Measurements from ENCODE around the gene HABP4. TPM values are rescaled to one million over a fixed set of nuclear protein-coding genes. Genes with fewer than 3 reads are reported as not detected.

The HABP4 gene
- polyA plus RNA-seq, 2 of the 4 experiments (the other 2 are of a cell fraction) = 12.4 to 12.8 TPM

DNA sequence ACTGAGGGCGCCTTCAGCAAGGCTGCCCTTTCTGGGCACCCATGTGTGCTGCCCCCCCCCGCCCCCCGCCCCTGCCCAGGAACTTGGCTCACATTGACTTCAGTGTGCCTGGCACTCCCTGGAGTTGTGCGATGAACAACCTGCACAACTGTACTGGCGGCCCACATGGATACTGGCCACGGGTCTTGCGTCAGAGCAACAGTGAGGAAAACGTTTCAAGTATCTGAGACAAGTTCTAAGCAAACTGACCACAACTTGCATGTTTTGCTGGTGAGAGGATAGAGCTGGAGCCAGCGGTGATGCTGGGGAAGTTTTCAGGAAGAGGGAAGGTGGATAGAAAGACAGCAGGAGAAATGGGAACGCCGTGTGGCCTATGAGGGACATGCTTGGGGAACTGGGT is 45.4 kb downstream of the HABP4 start:
- Histone ChIP-seq H3K27ac (no peak overlapping the region), H3K9me3 (no peaks in the 10 kb centered on the region), H3K4me3 (no peak overlapping the region), H3K4me1 (no peaks in the 10 kb centered on the region), H3K4me2 (no peak overlapping the region)
- ChIA-PET POLR2A (no interaction called here), CTCF (no interaction called here)
- TF ChIP-seq, protein P1, sequence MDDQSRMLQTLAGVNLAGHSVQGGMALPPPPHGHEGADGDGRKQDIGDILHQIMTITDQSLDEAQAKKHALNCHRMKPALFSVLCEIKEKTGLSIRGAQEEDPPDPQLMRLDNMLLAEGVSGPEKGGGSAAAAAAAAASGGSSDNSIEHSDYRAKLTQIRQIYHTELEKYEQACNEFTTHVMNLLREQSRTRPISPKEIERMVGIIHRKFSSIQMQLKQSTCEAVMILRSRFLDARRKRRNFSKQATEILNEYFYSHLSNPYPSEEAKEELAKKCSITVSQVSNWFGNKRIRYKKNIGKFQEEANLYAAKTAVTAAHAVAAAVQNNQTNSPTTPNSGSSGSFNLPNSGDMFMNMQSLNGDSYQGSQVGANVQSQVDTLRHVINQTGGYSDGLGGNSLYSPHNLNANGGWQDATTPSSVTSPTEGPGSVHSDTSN (IDR thresholded peaks at IDR 0.05) = no peak
- TF ChIP-seq RARB (CRISPR knock-in tag; IDR thresholded peaks at IDR 0.05) (no peak), CBX8 (IDR thresholded peaks at IDR 0.05) (no peak), GATA3 (IDR thresholded peaks at IDR 0.05; ENCODE audit: borderline replicate concordance) (no peak), NPAS2 (CRISPR knock-in tag; IDR thresholded peaks at IDR 0.05; ENCODE audit: borderline replicate concordance) (no peak), ZFP36 (IDR thresholded peaks at IDR 0.05; ENCODE audit: borderline replicate concordance, partially characterized antibody) (no peak), HOXB13 (CRISPR knock-in tag; IDR thresholded peaks at IDR 0.05; ENCODE audit: low read depth) (no peak), NFE2L2 (conservative IDR thresholded peaks at IDR 0.05; ENCODE audit: low read length) (no peak), EP300 (IDR thresholded peaks at IDR 0.05) (no peak), FOXS1 (CRISPR knock-in tag; IDR thresholded peaks at IDR 0.05) (no peak), RAD21 (conservative IDR thresholded peaks at IDR 0.05 in 1 of 2, IDR thresholded peaks at IDR 0.05 in 1 of 2) (no peak), ZSCAN20 (CRISPR knock-in tag; IDR thresholded peaks at IDR 0.05) (no peak), HDAC2 (IDR thresholded peaks at IDR 0.05) (no peak), POLR2A (IDR thresholded peaks at IDR 0.05; ENCODE audit: low read length) (no peak), BHLHE40 (IDR thresholded peaks at IDR 0.05; ENCODE audit: low read depth, low read length) (no peak)
- TF ChIP-seq, protein P2, sequence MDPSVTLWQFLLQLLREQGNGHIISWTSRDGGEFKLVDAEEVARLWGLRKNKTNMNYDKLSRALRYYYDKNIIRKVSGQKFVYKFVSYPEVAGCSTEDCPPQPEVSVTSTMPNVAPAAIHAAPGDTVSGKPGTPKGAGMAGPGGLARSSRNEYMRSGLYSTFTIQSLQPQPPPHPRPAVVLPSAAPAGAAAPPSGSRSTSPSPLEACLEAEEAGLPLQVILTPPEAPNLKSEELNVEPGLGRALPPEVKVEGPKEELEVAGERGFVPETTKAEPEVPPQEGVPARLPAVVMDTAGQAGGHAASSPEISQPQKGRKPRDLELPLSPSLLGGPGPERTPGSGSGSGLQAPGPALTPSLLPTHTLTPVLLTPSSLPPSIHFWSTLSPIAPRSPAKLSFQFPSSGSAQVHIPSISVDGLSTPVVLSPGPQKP (IDR thresholded peaks at IDR 0.05; ENCODE audit: low read depth, low read length) = no peak
- TF ChIP-seq, protein P3, sequence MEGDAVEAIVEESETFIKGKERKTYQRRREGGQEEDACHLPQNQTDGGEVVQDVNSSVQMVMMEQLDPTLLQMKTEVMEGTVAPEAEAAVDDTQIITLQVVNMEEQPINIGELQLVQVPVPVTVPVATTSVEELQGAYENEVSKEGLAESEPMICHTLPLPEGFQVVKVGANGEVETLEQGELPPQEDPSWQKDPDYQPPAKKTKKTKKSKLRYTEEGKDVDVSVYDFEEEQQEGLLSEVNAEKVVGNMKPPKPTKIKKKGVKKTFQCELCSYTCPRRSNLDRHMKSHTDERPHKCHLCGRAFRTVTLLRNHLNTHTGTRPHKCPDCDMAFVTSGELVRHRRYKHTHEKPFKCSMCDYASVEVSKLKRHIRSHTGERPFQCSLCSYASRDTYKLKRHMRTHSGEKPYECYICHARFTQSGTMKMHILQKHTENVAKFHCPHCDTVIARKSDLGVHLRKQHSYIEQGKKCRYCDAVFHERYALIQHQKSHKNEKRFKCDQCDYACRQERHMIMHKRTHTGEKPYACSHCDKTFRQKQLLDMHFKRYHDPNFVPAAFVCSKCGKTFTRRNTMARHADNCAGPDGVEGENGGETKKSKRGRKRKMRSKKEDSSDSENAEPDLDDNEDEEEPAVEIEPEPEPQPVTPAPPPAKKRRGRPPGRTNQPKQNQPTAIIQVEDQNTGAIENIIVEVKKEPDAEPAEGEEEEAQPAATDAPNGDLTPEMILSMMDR (IDR thresholded peaks at IDR 0.05) = no peak
- TF ChIP-seq, protein P4, sequence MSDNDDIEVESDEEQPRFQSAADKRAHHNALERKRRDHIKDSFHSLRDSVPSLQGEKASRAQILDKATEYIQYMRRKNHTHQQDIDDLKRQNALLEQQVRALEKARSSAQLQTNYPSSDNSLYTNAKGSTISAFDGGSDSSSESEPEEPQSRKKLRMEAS (IDR thresholded peaks at IDR 0.05) = no peak
- TF ChIP-seq, protein P5, sequence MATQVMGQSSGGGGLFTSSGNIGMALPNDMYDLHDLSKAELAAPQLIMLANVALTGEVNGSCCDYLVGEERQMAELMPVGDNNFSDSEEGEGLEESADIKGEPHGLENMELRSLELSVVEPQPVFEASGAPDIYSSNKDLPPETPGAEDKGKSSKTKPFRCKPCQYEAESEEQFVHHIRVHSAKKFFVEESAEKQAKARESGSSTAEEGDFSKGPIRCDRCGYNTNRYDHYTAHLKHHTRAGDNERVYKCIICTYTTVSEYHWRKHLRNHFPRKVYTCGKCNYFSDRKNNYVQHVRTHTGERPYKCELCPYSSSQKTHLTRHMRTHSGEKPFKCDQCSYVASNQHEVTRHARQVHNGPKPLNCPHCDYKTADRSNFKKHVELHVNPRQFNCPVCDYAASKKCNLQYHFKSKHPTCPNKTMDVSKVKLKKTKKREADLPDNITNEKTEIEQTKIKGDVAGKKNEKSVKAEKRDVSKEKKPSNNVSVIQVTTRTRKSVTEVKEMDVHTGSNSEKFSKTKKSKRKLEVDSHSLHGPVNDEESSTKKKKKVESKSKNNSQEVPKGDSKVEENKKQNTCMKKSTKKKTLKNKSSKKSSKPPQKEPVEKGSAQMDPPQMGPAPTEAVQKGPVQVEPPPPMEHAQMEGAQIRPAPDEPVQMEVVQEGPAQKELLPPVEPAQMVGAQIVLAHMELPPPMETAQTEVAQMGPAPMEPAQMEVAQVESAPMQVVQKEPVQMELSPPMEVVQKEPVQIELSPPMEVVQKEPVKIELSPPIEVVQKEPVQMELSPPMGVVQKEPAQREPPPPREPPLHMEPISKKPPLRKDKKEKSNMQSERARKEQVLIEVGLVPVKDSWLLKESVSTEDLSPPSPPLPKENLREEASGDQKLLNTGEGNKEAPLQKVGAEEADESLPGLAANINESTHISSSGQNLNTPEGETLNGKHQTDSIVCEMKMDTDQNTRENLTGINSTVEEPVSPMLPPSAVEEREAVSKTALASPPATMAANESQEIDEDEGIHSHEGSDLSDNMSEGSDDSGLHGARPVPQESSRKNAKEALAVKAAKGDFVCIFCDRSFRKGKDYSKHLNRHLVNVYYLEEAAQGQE (IDR thresholded peaks at IDR 0.05) = no peak
- DNase-seq (ENCODE audit: low read depth in 1 of 2, low spot score in 1 of 2) = no peak
- 83% methylated on average over 8 of the region's 11 CpGs for WGBS (ENCODE audit: missing lambda C conversion rate)
- FAIRE-seq = no peak
- ATAC-seq = no peak

DNA sequence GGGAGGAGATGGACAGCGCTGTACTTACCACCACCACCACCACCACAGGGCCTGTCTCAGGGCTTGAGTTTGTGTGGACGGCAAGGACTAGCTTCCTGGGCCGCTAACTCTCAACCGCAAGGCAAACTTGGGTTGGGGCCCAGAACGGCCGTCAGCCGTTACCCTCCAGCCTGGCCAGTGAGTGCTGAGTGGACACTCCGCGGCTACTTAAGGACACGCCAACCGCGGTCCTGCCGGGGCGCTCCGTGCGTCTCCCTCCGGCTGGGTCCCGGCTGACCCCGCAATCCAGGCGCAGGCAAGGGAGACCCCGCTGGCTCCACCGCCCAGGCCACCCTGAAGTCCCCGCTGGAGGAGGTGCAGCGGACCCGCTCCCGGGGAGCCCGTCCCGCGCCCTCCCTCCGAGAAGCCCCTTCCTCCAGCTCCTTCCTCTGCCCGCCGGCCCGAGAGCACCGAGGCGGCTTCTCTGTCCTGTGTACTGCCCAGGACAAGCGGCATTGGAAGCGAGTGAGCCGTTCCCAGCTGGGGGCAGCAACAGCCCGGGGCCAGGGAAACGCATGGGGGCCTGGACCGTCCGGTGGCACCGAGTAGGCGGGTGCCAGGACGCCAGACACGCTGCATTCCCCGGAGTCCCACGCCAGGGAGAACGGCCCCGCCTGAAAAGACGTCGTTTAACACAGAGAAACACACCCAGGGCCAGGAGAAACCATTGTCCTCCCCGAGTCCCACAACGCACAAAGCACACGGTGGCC is 46.6 kb downstream of the HABP4 start:
- 94% methylated on average over 40 of the region's 55 CpGs for WGBS (ENCODE audit: missing lambda C conversion rate)
- Histone ChIP-seq H3K9me3 (no peaks in the 10 kb centered on the region), H3K4me2 (no peak overlapping the region), H3K27ac (no peak overlapping the region), H3K4me3 (no peak overlapping the region), H3K4me1 (no peaks in the 10 kb centered on the region)
- ChIA-PET POLR2A (no interaction called here), CTCF (no interaction called here)
- peak in 1 of 2 experiments; percentile 8; a peak in 2 of 6 replicates for ATAC-seq
- FAIRE-seq = no peak
- DNase-seq (ENCODE audit: low read depth in 1 of 2, low spot score in 1 of 2) = no peak
- no peak for TF ChIP-seq KDM5A (IDR thresholded peaks at IDR 0.05)
- TF ChIP-seq ZSCAN20 (CRISPR knock-in tag; IDR thresholded peaks at IDR 0.05) = no peak
- no peak for TF ChIP-seq HOXB5 (CRISPR knock-in tag; IDR thresholded peaks at IDR 0.05)
- no peak for TF ChIP-seq POLR2AphosphoS2 (conservative IDR thresholded peaks at IDR 0.05; ENCODE audit: low read length)
- no peak for TF ChIP-seq NFE2L2 (conservative IDR thresholded peaks at IDR 0.05; ENCODE audit: low read length)
- TF ChIP-seq, protein P1 (IDR thresholded peaks at IDR 0.05) = no peak

Measured in A549 (cell line).